Calu3 (cell line): ENCODE measurements around the gene ISYNA1. TPM values are rescaled to one million over a fixed set of nuclear protein-coding genes. Genes with fewer than 3 reads are reported as not detected.

Experiments
- BruUV-seq: library from RNA; stranded (reverse); fragments of 400-500 nt; replicated peaks from 2 replicates; lab custom pipeline; 2021; lab: Mats Ljungman, UMichigan
- CTCF ChIA-PET: fragments of 300-600 bp; sonication (Branson Sonifier 250); formaldehyde crosslinking; loops from one replicate; lab custom pipeline; 2022; ENCODE audit warnings: antibody characterized with exemption; lab: Charles Lee
- DNase-seq: peaks from one replicate; pipeline ENCODE4 v3.0.0; 2022
- H3K27ac Mint-ChIP-seq: one replicate; pipeline ENCODE4 v1.8.0; 2022; ENCODE audit warnings: mixed read lengths; ENCODE audit not compliant: unreplicated experiment
- H3K27me3 Mint-ChIP-seq: one replicate; pipeline ENCODE4 v1.8.0; 2022; ENCODE audit warnings: mixed read lengths; ENCODE audit not compliant: unreplicated experiment
- H3K36me3 Mint-ChIP-seq: one replicate; pipeline ENCODE4 v1.8.0; 2022; ENCODE audit warnings: mild to moderate bottlenecking, moderate library complexity, mixed read lengths; ENCODE audit not compliant: insufficient read depth, unreplicated experiment
- H3K4me1 Mint-ChIP-seq: one replicate; pipeline ENCODE4 v1.8.0; 2022; ENCODE audit warnings: mild to moderate bottlenecking, low read depth, mixed read lengths; ENCODE audit not compliant: unreplicated experiment
- H3K4me3 Mint-ChIP-seq: one replicate; pipeline ENCODE4 v1.8.0; 2022; ENCODE audit warnings: mild to moderate bottlenecking, low read depth, moderate library complexity, mixed read lengths; ENCODE audit not compliant: unreplicated experiment
- H3K9me3 Mint-ChIP-seq: one replicate; pipeline ENCODE4 v1.8.0; 2022; ENCODE audit warnings: low read depth, mixed read lengths; ENCODE audit not compliant: unreplicated experiment
- intact Hi-C: fragments of 100-400 bp; cut with micrococcal nuclease; formaldehyde crosslinking; loops from one replicate; pipeline ENCODE4 v1.10.0; 2022; ENCODE audit not compliant: unreplicated experiment
- total RNA-seq: library from RNA; stranded (reverse); gene quantifications from 2 replicates; pipeline ENCODE4 v1.2.3, GENCODE V29; 2022
- TF ChIP-seq, protein P1 (sequence below): fragments of 200-600 bp; IDR thresholded peaks from one replicate; pipeline ENCODE4 v1.8.0; 2022; ENCODE audit warnings: antibody characterized with exemption; ENCODE audit not compliant: unreplicated experiment

ISYNA1 gene
- total RNA-seq, 1 experiment from 2014 or later, result 94.9 TPM

DNA sequence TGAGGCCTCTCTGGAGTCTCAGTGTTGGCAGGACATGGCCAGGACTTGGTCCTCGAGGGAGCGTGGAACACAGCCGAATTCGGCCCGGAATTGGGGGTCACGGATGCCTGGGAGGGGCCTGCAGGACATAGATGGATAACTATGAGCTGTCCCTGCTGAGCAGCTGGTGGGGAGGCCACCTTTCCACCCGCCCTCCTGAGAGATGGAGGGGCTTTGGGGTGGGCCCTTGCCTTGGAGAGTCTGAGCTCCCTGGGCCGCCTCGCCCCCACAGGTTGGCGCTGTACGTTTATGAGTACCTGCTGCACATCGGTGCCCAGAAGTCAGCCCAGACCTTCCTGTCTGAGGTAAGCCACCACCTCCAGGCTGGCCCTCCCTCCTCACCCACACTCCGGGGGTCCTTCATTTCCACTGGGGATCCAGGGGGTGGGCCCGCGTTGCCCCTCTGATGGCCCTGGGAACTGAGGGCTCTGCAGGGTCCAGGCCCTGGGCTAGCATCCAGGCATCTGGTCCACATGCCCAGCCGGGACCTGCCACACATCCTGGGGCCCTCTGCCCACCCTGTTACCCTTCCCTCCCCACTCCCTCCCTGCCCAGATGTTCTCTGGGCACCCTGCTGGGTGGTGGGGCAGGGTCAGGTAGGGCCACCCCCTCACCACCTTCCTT lies 10.7 kb downstream of the ISYNA1 start:
- TF ChIP-seq, protein P1, sequence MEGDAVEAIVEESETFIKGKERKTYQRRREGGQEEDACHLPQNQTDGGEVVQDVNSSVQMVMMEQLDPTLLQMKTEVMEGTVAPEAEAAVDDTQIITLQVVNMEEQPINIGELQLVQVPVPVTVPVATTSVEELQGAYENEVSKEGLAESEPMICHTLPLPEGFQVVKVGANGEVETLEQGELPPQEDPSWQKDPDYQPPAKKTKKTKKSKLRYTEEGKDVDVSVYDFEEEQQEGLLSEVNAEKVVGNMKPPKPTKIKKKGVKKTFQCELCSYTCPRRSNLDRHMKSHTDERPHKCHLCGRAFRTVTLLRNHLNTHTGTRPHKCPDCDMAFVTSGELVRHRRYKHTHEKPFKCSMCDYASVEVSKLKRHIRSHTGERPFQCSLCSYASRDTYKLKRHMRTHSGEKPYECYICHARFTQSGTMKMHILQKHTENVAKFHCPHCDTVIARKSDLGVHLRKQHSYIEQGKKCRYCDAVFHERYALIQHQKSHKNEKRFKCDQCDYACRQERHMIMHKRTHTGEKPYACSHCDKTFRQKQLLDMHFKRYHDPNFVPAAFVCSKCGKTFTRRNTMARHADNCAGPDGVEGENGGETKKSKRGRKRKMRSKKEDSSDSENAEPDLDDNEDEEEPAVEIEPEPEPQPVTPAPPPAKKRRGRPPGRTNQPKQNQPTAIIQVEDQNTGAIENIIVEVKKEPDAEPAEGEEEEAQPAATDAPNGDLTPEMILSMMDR, result no peak
- no TSS peak for BruUV-seq
- H3K27ac Mint-ChIP-seq, result no peak overlapping the region
- CTCF ChIA-PET, result no interaction called here
- intact Hi-C loops, result no loop called here
- no peaks in the 10 kb centered on the region for H3K4me1 Mint-ChIP-seq
- no peaks in the 10 kb centered on the region for H3K36me3 Mint-ChIP-seq
- H3K9me3 Mint-ChIP-seq, result no peaks in the 10 kb centered on the region
- H3K4me3 Mint-ChIP-seq, result no peak overlapping the region
- H3K27me3 Mint-ChIP-seq, result no peaks in the 10 kb centered on the region
- no peak for DNase-seq

DNA sequence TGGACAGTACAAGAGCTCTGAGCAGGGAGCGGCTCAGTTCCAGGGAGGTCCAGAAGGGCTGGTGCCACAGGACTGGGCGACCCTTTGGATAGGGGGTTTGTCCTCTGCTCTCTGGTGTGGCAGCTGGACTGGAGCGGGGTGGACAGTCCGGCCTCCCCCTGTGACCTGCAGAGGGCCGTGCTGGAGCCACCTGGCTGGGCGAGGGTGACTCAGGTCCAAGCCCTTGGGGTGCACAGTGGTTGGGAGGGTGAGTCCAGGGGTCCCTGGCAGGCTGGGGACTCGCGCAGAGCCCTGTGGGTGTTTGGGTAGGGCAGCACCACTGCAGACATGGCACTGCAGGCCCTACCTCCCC lies 11.5 kb downstream of the ISYNA1 start:
- H3K4me3 Mint-ChIP-seq, result no peak overlapping the region
- H3K4me1 Mint-ChIP-seq, result no peaks in the 10 kb centered on the region
- intact Hi-C loops, result no loop called here
- no peak for DNase-seq
- H3K27me3 Mint-ChIP-seq, result no peaks in the 10 kb centered on the region
- CTCF ChIA-PET, result no interaction called here
- no TSS peak for BruUV-seq
- H3K9me3 Mint-ChIP-seq, result no peaks in the 10 kb centered on the region
- no peak overlapping the region for H3K27ac Mint-ChIP-seq
- no peaks in the 10 kb centered on the region for H3K36me3 Mint-ChIP-seq
- TF ChIP-seq, protein P1, result no peak

DNA sequence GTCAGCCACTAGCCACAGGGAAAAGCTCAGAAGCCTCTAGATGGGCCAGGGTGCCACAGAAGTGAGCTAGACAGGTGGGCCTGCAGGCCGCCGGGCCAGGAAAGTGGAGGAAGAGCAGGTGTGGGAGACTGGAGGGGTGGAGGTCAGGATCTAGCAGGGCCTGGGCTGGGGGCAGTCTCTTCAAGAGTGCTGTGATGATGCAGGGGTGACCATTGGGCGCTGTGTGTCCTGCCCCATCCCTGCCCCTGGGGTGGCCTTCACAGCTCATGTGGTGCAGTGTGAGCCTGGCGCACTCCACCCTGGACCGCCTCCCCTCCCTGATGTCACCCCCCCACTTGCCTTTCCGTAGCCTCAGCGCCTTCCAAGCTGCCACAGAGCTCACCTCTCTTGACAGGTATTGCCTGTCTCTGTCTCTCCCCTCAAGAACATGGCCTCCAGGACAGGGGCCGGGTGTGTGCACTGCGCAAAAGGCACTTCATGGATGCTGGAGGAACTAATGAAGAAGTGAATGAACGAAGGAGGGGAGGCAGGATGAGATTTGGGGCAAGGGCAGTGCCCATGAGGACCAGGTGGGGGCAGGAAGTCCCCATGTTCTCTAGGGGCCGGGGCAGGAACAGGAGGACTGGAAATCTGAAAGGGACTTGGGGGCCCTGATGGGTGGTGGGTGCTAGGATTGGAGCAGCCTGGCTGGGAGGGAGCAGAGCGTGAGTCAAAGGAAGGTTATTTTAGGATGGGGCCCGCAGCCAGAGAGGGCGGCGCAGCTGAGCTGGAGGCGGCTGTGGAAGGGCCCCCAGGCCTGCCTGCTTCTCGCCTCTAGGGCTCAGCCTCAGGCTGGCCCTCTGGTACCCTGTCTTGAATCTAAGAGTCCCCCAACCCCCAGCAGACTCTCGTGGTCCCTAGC lies 12.2 kb downstream of the ISYNA1 start:
- Mint-ChIP-seq H3K36me3 (no peaks in the 10 kb centered on the region), H3K27me3 (no peaks in the 10 kb centered on the region), H3K9me3 (no peaks in the 10 kb centered on the region), H3K4me1 (no peaks in the 10 kb centered on the region), H3K4me3 (no peak overlapping the region), H3K27ac (no peak overlapping the region)
- no TSS peak for BruUV-seq
- TF ChIP-seq, protein P1, result no peak
- DNase-seq, result no peak
- CTCF ChIA-PET, result no interaction called here
- intact Hi-C loops, result no loop called here

DNA sequence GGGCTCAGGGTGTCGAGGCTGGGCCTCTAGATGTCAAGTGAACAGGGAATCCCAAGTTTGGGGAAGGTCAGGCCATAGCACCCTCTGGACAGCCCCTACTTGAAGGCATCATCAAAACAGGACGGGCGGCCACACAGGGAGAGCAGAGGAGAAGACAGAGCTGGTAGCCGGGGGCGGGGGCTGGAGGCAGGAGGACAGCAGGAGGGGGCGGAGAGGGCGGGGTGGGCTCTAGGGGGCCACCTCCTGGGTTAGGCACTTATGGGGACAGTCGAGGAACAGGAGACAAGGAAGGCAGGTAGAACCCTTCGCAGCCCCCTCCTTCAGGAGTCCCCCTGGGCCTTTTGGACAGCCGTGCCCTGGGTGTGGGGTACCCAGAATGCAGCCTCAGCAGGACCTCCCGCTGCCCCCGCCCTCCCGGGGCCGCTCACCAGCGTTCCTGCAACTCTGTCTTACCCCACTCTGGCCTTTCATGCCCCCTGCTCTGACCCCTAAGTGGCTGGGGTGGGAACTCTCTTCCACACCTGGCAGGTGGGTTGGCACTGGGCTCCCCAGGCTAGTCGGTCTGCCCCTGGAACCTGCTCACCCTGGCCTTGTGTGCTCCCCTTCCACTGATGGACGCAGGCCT lies 12.9 kb downstream of the ISYNA1 start:
- BruUV-seq, result no TSS peak
- no peak for DNase-seq
- TF ChIP-seq, protein P1, result no peak
- H3K36me3 Mint-ChIP-seq, result peaks cover 5% of the 10 kb centered on the region
- intact Hi-C loops, result no loop called here
- H3K27me3 Mint-ChIP-seq, result no peaks in the 10 kb centered on the region
- no peaks in the 10 kb centered on the region for H3K9me3 Mint-ChIP-seq
- H3K27ac Mint-ChIP-seq, result no peak overlapping the region
- CTCF ChIA-PET, result no interaction called here
- H3K4me3 Mint-ChIP-seq, result no peak overlapping the region
- no peaks in the 10 kb centered on the region for H3K4me1 Mint-ChIP-seq
